Karpas-422 (cell line): ENCODE data around the gene SEC63. TPM values are rescaled to one million over a fixed set of nuclear protein-coding genes. Genes with fewer than 3 reads are reported as not detected.
"Not testable (repeated sequence)": the region's sequence is repeated elsewhere in the genome, so short reads cannot be mapped to it uniquely, and the experiment has no call there.

Experiments
- DNase-seq: peaks from one replicate; pipeline ENCODE4 v3.0.0-alpha.2; 2015
- H2AFZ ChIP-seq: fragments of 200-600 bp; sonication (generic); 2 replicates; pipeline ENCODE4 v1.6.1; 2014; ENCODE audit warnings: antibody characterized with exemption, low read length, mixed read lengths
- H3K27ac ChIP-seq: fragments of 200-600 bp; sonication (generic); 2 replicates; pipeline ENCODE4 v1.5.1; 2014; ENCODE audit warnings: mild to moderate bottlenecking, low read length, moderate library complexity
- H3K27me3 ChIP-seq: fragments of 200-600 bp; sonication (generic); 2 replicates; pipeline ENCODE4 v1.6.1; 2014; ENCODE audit warnings: low read length, mixed read lengths
- H3K36me3 ChIP-seq: fragments of 200-600 bp; sonication (generic); 2 replicates; pipeline ENCODE4 v1.6.1; 2014; ENCODE audit warnings: low read length, mixed read lengths; ENCODE audit not compliant: insufficient read depth
- H3K4me1 ChIP-seq: fragments of 200-600 bp; sonication (generic); 2 replicates; pipeline ENCODE4 v1.6.1; 2014; ENCODE audit warnings: mild to moderate bottlenecking, low read length, mixed read lengths
- H3K4me2 ChIP-seq: fragments of 200-600 bp; sonication (generic); 2 replicates; pipeline ENCODE4 v1.6.1; 2014; ENCODE audit warnings: low read length, low read depth, mild to moderate bottlenecking; ENCODE audit not compliant: poor library complexity, severe bottlenecking
- H3K4me3 ChIP-seq: fragments of 200-600 bp; sonication (generic); 2 replicates; pipeline ENCODE4 v1.5.1; 2014; ENCODE audit warnings: mild to moderate bottlenecking, antibody characterized with exemption, low read length, mixed read lengths
- H3K79me2 ChIP-seq: fragments of 200-600 bp; sonication (generic); 2 replicates; pipeline ENCODE4 v1.6.1; 2014; ENCODE audit warnings: mild to moderate bottlenecking, low read length, mixed read lengths
- H3K9ac ChIP-seq: fragments of 200-600 bp; sonication (generic); 2 replicates; pipeline ENCODE4 v1.6.0; 2014; ENCODE audit warnings: low read length
- H3K9me2 ChIP-seq: fragments of 200-600 bp; sonication (generic), shearing (Covaris generic); replicated peaks from 2 replicates; pipeline ENCODE4 v1.6.0; 2014; ENCODE audit warnings: mild to moderate bottlenecking, low read length, moderate library complexity; ENCODE audit not compliant: insufficient read depth
- H3K9me3 ChIP-seq: fragments of 300-700, 200-600 bp; sonication (generic); 2 replicates; pipeline ENCODE4 v1.6.1; 2014; ENCODE audit warnings: low read length, mixed read lengths
- H4K20me1 ChIP-seq: fragments of 200-600 bp; sonication (generic); 2 replicates; pipeline ENCODE4 v1.6.1; 2014; ENCODE audit warnings: mild to moderate bottlenecking, antibody characterized with exemption, low read length, low read depth; ENCODE audit not compliant: insufficient read depth
- total RNA-seq: library from RNA; depleted of rRNA; stranded (reverse); fragments of >200 nt; shearing (Covaris generic); gene quantifications from 2 replicates; pipeline ENCODE4 v1.2.3, GENCODE V29; 2014; ENCODE audit warnings: low replicate concordance

Gene SEC63
- total RNA-seq, 1 experiment from 2014 or later, result 46.0 TPM

DNA sequence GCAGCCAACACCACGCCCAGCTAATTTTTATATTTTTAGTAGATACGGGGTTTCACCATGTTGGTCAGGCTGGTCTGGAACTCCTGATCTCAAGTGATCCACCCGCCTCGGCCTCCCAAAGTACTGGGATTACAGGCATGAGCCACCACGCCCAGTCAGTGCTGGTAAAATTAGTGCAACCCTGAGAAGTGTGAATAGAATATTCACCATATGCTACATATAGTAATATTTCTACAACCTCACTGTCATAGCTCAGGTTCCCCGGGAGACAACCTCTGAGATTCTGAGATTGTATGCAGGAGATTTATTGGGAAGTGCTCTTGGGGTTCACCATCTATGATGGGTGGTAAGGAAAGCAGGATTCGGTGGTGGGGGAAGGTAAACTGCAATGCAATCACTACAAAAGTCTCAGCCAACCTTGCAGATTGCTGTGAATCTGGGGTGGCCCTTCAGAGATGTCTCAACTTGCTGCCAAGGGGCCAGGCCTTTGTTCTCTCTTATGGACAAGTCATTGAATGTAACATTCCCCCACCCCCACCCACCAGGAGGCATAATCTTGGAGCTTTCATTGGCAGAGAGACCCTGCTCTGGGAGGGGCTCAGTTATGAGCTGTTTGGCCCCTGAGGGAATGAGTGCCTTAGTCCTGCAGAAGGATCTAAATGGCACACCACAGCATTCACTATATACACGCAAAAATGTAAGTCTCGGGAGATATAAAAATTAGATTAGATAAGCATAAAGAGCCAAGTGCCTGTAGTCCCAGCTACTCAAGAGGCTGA, 34.0 kb upstream of the SEC63 start:
- Histone ChIP-seq H2AFZ (no peak overlapping the region), H3K9me2 (no peaks in the 10 kb centered on the region), H3K27me3 (no peaks in the 10 kb centered on the region), H3K9me3 (no peaks in the 10 kb centered on the region), H3K4me2 (peak overlapping the region; percentile 41), H3K4me1 (peaks cover 5% of the 10 kb centered on the region; the same call in 1 of the 2 replicates), H3K4me3 (no peak overlapping the region), H3K79me2 (no peaks in the 10 kb centered on the region), H4K20me1 (no peaks in the 10 kb centered on the region), H3K9ac (no peak overlapping the region), H3K27ac (no peak overlapping the region), H3K36me3 (no peaks in the 10 kb centered on the region)
- DNase-seq, result no peak

DNA sequence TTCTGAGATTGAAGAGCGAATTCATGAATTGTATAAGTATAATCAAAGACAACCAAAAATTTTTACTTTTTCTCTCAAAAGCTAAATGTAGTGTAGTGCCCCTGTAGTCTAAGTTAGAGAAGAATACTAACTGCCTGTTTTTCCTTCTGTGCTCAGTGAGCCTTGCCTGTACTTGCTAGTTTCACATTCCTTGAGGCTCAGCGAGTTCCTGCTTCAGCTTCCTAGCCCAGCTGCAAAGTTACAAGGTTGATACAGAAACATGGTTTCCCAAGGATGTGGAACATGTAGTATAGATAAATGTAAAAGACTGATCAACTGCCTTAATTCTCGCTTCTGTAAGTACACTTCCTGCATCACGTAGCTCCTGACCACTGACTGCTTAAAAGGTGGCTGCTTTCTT, 33.1 kb upstream of the SEC63 start:
- Histone ChIP-seq H4K20me1 (no peaks in the 10 kb centered on the region), H3K4me3 (no peak overlapping the region), H3K9me2 (no peaks in the 10 kb centered on the region), H3K27ac (no peak overlapping the region), H3K4me2 (peak overlapping the region; percentile 41), H3K27me3 (no peaks in the 10 kb centered on the region), H2AFZ (peak overlapping the region; percentile 70; the same call in 1 of the 2 replicates), H3K9ac (0 out of 2 replicates have a peak overlapping the region, but pooled peaks have one; percentile 12), H3K9me3 (no peaks in the 10 kb centered on the region), H3K79me2 (no peaks in the 10 kb centered on the region), H3K4me1 (peaks cover 5% of the 10 kb centered on the region; the same call in 1 of the 2 replicates), H3K36me3 (no peaks in the 10 kb centered on the region)
- no peak for DNase-seq

DNA sequence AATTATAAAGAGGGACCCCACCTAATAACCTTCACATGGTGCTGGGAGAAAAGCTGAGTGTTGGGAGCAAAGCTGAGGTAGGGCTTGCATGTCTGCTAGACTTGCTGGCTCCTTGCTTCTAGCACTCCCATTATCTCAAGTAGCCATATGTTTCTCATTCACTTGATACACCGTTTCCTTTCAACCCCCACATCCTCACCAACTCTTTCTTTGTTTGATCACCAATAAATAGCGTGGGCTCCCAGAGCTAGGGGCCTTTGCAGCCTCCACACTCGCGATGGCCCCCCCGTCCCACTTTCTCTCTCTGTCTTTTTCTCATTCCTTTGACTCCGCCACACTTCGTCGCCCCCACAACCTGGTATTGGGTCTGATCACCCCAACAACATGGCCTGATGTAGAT, 32.6 kb upstream of the SEC63 start:
- not testable (repeated sequence) for H3K9me2 ChIP-seq, H2AFZ ChIP-seq, H3K27me3 ChIP-seq, H3K4me1 ChIP-seq, H3K36me3 ChIP-seq, H3K4me3 ChIP-seq, H3K27ac ChIP-seq, H4K20me1 ChIP-seq, H3K9me3 ChIP-seq, H3K9ac ChIP-seq, H3K79me2 ChIP-seq, DNase-seq
- peak overlapping the region; percentile 41 for H3K4me2 ChIP-seq

DNA sequence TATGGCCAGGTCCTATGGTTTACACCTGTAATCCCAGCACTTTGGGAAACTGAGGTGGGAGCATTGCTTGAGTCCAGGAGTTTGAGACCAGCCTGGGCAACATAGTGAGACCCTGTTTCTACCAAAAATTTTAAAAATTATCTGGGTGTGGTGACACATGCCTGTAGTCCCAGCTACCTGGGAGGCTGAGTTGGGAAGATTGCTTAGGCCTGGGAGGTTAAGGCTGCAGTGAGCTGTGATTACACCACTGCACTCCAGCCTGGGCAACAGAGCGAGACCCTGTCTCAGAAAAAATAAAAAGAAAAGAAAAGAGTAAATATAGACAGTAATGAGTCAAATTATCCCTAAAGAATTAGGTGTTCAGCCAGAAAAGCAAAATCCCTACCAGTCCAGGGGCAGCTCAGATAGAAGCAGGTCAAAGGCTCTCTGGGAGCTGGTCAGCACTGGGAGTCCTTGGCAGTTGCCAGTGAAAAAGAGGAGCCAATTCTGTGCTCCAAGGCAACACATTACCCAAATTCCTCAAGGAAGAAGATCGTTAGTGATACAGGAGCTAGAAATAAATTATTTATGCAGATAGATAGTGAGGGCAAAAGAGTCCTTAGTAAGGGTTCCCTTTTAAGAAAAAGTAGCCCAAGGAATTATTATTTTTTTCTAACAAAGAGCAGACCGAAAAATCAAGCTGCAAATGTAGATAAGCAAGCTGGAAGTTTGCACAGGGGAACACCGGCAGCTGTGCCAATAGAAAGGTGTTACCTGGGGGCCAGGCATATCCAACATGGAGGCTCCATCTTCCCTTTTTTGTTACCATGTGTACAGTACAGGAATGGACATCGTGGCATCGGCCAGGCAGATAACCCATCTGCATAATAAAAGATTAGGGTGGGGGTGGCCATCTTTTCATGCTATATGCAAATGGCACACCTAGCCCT, 31.4 kb upstream of the SEC63 start:
- Histone ChIP-seq H4K20me1 (no peaks in the 10 kb centered on the region), H3K79me2 (no peaks in the 10 kb centered on the region), H3K4me1 (peaks cover 5% of the 10 kb centered on the region; the same call in 1 of the 2 replicates), H2AFZ (no peak overlapping the region), H3K36me3 (no peaks in the 10 kb centered on the region), H3K9me3 (no peaks in the 10 kb centered on the region), H3K4me3 (no peak overlapping the region), H3K27ac (no peak overlapping the region), H3K9ac (no peak overlapping the region), H3K27me3 (no peaks in the 10 kb centered on the region), H3K9me2 (no peaks in the 10 kb centered on the region), H3K4me2 (no peak overlapping the region)
- no peak for DNase-seq

DNA sequence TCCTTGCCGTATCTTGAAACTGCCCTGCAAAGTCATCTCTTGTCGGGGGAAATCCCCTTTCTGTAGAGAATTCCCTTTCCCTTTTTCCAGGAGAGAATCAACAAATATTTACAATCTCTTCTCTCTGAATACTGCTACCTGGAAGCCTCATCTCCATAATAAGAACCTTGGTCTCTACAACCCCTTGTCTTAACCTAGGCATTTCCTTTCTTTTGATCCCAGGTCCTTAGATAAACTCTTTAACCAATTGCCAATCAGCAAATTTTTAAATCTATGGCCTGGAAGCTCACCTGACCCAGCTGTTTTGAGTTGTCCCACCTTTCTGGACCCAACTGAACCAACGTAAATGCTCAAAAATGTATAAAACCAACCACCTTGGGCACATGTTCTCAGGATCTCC, 30.6 kb upstream of the SEC63 start:
- no peak overlapping the region for H2AFZ ChIP-seq
- H3K4me1 ChIP-seq, result peaks cover 5% of the 10 kb centered on the region; the same call in 1 of the 2 replicates
- no peak overlapping the region for H3K4me2 ChIP-seq
- H3K79me2 ChIP-seq, result no peaks in the 10 kb centered on the region
- no peak overlapping the region for H3K27ac ChIP-seq
- no peak for DNase-seq
- H3K9ac ChIP-seq, result no peak overlapping the region
- H3K9me2 ChIP-seq, result no peaks in the 10 kb centered on the region
- no peaks in the 10 kb centered on the region for H4K20me1 ChIP-seq
- no peaks in the 10 kb centered on the region for H3K36me3 ChIP-seq
- H3K27me3 ChIP-seq, result no peaks in the 10 kb centered on the region
- no peaks in the 10 kb centered on the region for H3K9me3 ChIP-seq
- no peak overlapping the region for H3K4me3 ChIP-seq

DNA sequence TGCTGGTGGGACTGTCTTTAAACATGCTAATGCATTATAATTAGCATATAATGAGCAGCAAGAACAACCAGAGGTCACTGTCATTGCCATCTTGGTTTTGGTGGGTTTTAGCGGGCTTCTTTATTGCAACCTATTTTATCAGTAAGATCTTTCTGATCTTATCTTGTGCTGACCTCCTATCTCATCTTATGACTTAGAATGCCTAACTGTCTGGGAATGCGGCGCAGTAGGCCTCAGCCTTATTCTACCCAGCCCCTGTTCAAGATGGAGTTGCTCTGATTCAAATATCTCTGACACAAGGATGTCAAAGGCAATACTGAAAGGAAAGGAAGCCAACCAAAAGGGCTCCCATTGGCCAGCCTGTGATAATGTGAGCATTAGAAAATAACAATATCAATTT, 29.8 kb upstream of the SEC63 start:
- H4K20me1 ChIP-seq, result no peaks in the 10 kb centered on the region
- H3K9me3 ChIP-seq, result no peaks in the 10 kb centered on the region
- no peak overlapping the region for H3K9ac ChIP-seq
- no peak overlapping the region for H3K27ac ChIP-seq
- H3K4me2 ChIP-seq, result no peak overlapping the region
- H3K79me2 ChIP-seq, result no peaks in the 10 kb centered on the region
- H3K4me3 ChIP-seq, result no peak overlapping the region
- no peaks in the 10 kb centered on the region for H3K9me2 ChIP-seq
- peaks cover 5% of the 10 kb centered on the region; the same call in 1 of the 2 replicates for H3K4me1 ChIP-seq
- H3K27me3 ChIP-seq, result no peaks in the 10 kb centered on the region
- no peak for DNase-seq
- H3K36me3 ChIP-seq, result no peaks in the 10 kb centered on the region
- no peak overlapping the region for H2AFZ ChIP-seq

DNA sequence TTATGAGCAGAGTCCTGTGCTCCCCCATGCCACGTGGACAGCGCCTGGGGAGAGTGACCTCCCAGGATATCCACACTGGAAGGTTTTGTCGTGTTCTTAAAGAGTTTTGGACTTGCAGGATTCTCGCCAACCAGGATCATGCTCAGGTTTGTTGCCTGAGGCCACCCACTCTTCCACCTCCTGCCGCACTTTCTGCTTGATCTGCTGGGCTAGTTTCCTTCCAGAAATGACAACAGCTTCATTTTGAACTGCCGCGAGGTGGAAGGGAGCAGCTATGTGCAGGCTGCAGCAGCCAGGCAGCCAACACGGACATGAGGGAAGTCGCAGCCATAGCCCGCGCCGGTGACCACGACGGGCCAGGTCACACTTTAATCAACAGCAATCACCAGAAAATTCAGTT, 27.7 kb upstream of the SEC63 start:
- H3K36me3 ChIP-seq, result no peaks in the 10 kb centered on the region
- no peaks in the 10 kb centered on the region for H3K79me2 ChIP-seq

DNA sequence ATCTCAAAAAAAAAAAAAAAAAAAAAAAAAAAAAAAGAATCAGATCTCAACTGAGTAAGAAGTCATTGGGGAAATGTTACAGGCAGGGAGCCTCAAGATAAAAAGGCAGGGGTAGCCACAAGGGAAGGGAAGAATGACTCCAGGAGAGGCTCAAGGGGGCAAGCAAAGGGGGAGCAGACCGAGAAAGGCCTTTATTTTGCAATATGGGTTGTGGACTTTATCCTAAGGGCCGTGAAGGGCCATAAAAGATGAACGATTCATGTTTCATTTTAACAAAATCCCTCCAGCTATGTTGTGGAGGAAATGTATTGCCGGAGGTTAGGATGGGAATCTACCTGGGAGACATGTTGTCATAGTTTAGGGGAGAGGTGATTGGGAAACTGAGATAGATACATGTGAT, 25.8 kb upstream of the SEC63 start:
- no peak for DNase-seq
- no peaks in the 10 kb centered on the region for H3K9me3 ChIP-seq
- no peak overlapping the region for H3K4me3 ChIP-seq
- H3K27me3 ChIP-seq, result no peaks in the 10 kb centered on the region
- H4K20me1 ChIP-seq, result no peaks in the 10 kb centered on the region
- no peaks in the 10 kb centered on the region for H3K4me1 ChIP-seq
- no peak overlapping the region for H2AFZ ChIP-seq
- no peaks in the 10 kb centered on the region for H3K79me2 ChIP-seq
- no peaks in the 10 kb centered on the region for H3K9me2 ChIP-seq
- H3K4me2 ChIP-seq, result no peak overlapping the region
- H3K27ac ChIP-seq, result no peak overlapping the region
- no peaks in the 10 kb centered on the region for H3K36me3 ChIP-seq
- no peak overlapping the region for H3K9ac ChIP-seq

More for the DNA sequence above, 27.7 kb upstream of the SEC63 start:
- Histone ChIP-seq H3K9ac (no peak overlapping the region), H3K4me2 (no peak overlapping the region), H3K4me3 (no peak overlapping the region), H3K4me1 (no peaks in the 10 kb centered on the region), H3K27ac (no peak overlapping the region), H2AFZ (no peak overlapping the region), H3K9me2 (no peaks in the 10 kb centered on the region), H3K27me3 (no peaks in the 10 kb centered on the region), H4K20me1 (no peaks in the 10 kb centered on the region), H3K9me3 (no peaks in the 10 kb centered on the region)
- no peak for DNase-seq
